Measurements from ENCODE around the gene ALS2.
"Not testable (repeated sequence)": the region's sequence is repeated elsewhere in the genome, so short reads cannot be mapped to it uniquely, and the experiment has no call there.

ALS2 gene

GRCh38 chr2:201671205-201671604 lies 109.5 kb downstream of the ALS2 start:
- not testable (repeated sequence) for DNase-seq

- DNase-seq = no peak
Observed at GRCh38 chr2:201669865-201670264, 110.9 kb downstream of the ALS2 start.

GRCh38 chr2:201668402-201668910 lies 112.3 kb downstream of the ALS2 start:
- DNase-seq = no peak

- no peak for DNase-seq
Observed at GRCh38 chr2:201664334-201664733, 116.4 kb downstream of the ALS2 start.

GRCh38 chr2:201661366-201661765 lies 119.4 kb downstream of the ALS2 start:
- no peak for DNase-seq

GRCh38 chr2:201660293-201660895 lies 120.3 kb downstream of the ALS2 start:
- DNase-seq = no peak

- DNase-seq = no peak
Observed at GRCh38 chr2:201656740-201657139, 124.0 kb downstream of the ALS2 start.

- DNase-seq = no peak
Observed at GRCh38 chr2:201656102-201656501, 124.6 kb downstream of the ALS2 start.

- no peak for DNase-seq
Observed at GRCh38 chr2:201654616-201655384, 125.9 kb downstream of the ALS2 start.

GRCh38 chr2:201653221-201653620 lies 127.5 kb downstream of the ALS2 start:
- DNase-seq = no peak

All from amniotic stem cell (primary cell).